ENCODE results near the gene CAPN7.

- TF ChIP-seq, protein P1, sequence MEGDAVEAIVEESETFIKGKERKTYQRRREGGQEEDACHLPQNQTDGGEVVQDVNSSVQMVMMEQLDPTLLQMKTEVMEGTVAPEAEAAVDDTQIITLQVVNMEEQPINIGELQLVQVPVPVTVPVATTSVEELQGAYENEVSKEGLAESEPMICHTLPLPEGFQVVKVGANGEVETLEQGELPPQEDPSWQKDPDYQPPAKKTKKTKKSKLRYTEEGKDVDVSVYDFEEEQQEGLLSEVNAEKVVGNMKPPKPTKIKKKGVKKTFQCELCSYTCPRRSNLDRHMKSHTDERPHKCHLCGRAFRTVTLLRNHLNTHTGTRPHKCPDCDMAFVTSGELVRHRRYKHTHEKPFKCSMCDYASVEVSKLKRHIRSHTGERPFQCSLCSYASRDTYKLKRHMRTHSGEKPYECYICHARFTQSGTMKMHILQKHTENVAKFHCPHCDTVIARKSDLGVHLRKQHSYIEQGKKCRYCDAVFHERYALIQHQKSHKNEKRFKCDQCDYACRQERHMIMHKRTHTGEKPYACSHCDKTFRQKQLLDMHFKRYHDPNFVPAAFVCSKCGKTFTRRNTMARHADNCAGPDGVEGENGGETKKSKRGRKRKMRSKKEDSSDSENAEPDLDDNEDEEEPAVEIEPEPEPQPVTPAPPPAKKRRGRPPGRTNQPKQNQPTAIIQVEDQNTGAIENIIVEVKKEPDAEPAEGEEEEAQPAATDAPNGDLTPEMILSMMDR (IDR thresholded peaks at IDR 0.05 in 4 of 5, conservative IDR thresholded peaks at IDR 0.05 in 1 of 5) = no peak
- no peak for TF ChIP-seq POLR2A (IDR thresholded peaks at IDR 0.05)
Observed at GRCh38 chr3:15255215-15255614, 49.2 kb downstream of the CAPN7 start.
